HCT116 (cell line): ENCODE measurements around the gene PRKAG2. TPM values are rescaled to one million over a fixed set of nuclear protein-coding genes. Genes with fewer than 3 reads are reported as not detected.

Experiments used
- ATAC-seq: fragments of 200-7000 bp; cut with Tn5 transposase; 2 replicates; pipeline ENCODE4 v1.9.1; 2020; ENCODE audit warnings: mild to moderate bottlenecking, moderate library complexity
- BruUV-seq: library from RNA; stranded (reverse); fragments of 400-500 nt; replicated peaks from 2 replicates; lab custom pipeline; 2021; lab: Mats Ljungman, UMichigan
- CTCF ChIA-PET: fragments of 300-600 bp; sonication (Branson Sonifier 250); formaldehyde crosslinking; loops from one replicate; lab custom pipeline; 2021; ENCODE audit warnings: antibody characterized with exemption; lab: Charles Lee
- POLR2A ChIA-PET: fragments of 300-600, 350-600 bp; sonication (Branson Sonifier 250); formaldehyde crosslinking; loops from one replicate; lab custom pipeline; 2021; ENCODE audit warnings: antibody characterized with exemption; lab: Charles Lee
- RAD21 ChIA-PET, 2 experiments: fragments of 300-600 bp; sonication (Branson Sonifier 250); formaldehyde crosslinking; loops; one replicate each; lab custom pipeline; 2023; ENCODE audit warnings: low total read pairs in 2 of 2; ENCODE audit not compliant: uncharacterized antibody in 2 of 2, unreplicated experiment in 2 of 2, low non-redundant PET in 1 of 2; lab: Charles Lee
- DNase-seq: peaks from one replicate; pipeline ENCODE4 v3.0.0-alpha.2; 2010; ENCODE audit warnings: low read depth, low spot score
- H2AFZ ChIP-seq: fragments of 200-600 bp; shearing (Covaris generic), sonication (generic); 2 replicates; pipeline ENCODE4 v1.6.1; 2017; ENCODE audit warnings: low read depth, mixed run types, mixed read lengths, antibody characterized with exemption, low read length; ENCODE audit not compliant: poor library complexity, severe bottlenecking
- H3K27ac ChIP-seq: 2 replicates; pipeline ENCODE4 v1.5.1; 2012; ENCODE audit warnings: low read depth, low read length
- H3K27me3 ChIP-seq: fragments of 200-600 bp; sonication (generic); 2 replicates; pipeline ENCODE4 v1.6.1; 2016; ENCODE audit warnings: mixed run types, low read length, mixed read lengths; ENCODE audit not compliant: insufficient read depth
- H3K36me3 ChIP-seq, 2 experiments: fragments of 200-500 bp in 1 of 2; fragments of 200-600 bp in 1 of 2; sonication (Bioruptor generic) in 1 of 2; sonication (generic) in 1 of 2; 2 replicates each; pipeline versions ENCODE4 v1.5.1 to v1.6.1; 2014 to 2016; ENCODE audit warnings: low read length in 2 of 2, inconsistent platforms in 1 of 2, mixed read lengths in 1 of 2, mixed run types in 1 of 2; ENCODE audit not compliant: insufficient read depth in 2 of 2, control insufficient read depth in 1 of 2
- H3K4me1 ChIP-seq, 2 experiments: fragments of 200-600 bp in 1 of 2; sonication (generic) in 1 of 2; 2 replicates each; pipeline versions ENCODE4 v1.5.1 to v1.6.1; 2012 to 2017; ENCODE audit warnings: low read length in 2 of 2, inconsistent platforms in 1 of 2, mild to moderate bottlenecking in 1 of 2, mixed read lengths in 1 of 2, mixed run types in 1 of 2, moderate library complexity in 1 of 2; ENCODE audit not compliant: insufficient read depth in 2 of 2, control insufficient read depth in 1 of 2
- H3K4me2 ChIP-seq: fragments of 200-600 bp; sonication (generic); 2 replicates; pipeline ENCODE4 v1.6.1; 2017; ENCODE audit warnings: mixed run types, low read length, mixed read lengths
- H3K4me3 ChIP-seq, 2 experiments: fragments of 200-600 bp in 1 of 2; sonication (generic) in 1 of 2; replicated peaks in 1 of 2; 2 replicates each; pipeline ENCODE4 v1.5.1; 2011 to 2016; ENCODE audit warnings: low read length in 2 of 2, control low read depth in 1 of 2, low read depth in 1 of 2, mild to moderate bottlenecking in 1 of 2, mixed read lengths in 1 of 2, mixed run types in 1 of 2
- H3K79me2 ChIP-seq: fragments of 200-600 bp; sonication (generic); 2 replicates; pipeline ENCODE4 v1.6.1; 2017; ENCODE audit warnings: mild to moderate bottlenecking, mixed run types, low read length, moderate library complexity, mixed read lengths; ENCODE audit not compliant: insufficient read depth
- H3K9ac ChIP-seq: fragments of 200-600 bp; sonication (generic); 2 replicates; pipeline ENCODE4 v1.6.1; 2016; ENCODE audit warnings: low read length, mixed read lengths
- H3K9me2 ChIP-seq: fragments of 200-600 bp; sonication (generic), shearing (Covaris generic); 2 replicates; pipeline ENCODE4 v1.6.1; 2017; ENCODE audit warnings: mixed run types, mild to moderate bottlenecking, moderate library complexity; ENCODE audit not compliant: insufficient read depth
- H3K9me3 ChIP-seq, 2 experiments: fragments of 200-500 bp in 1 of 2; fragments of 200-600 bp in 1 of 2; sonication (Bioruptor generic) in 1 of 2; sonication (generic) in 1 of 2; 2 replicates each; pipeline ENCODE4 v1.6.1; 2014 to 2017; ENCODE audit warnings: low read length in 2 of 2, mixed read lengths in 2 of 2, inconsistent platforms in 1 of 2, low read depth in 1 of 2, mild to moderate bottlenecking in 1 of 2, mixed run types in 1 of 2, moderate library complexity in 1 of 2; ENCODE audit not compliant: control insufficient read depth in 1 of 2, insufficient read depth in 1 of 2
- H4K20me1 ChIP-seq: fragments of 200-600 bp; sonication (generic), shearing (Covaris generic); 2 replicates; pipeline ENCODE4 v1.6.1; 2017; ENCODE audit warnings: mixed run types, mild to moderate bottlenecking, moderate library complexity; ENCODE audit not compliant: insufficient read depth
- CEBPB ChIP-seq: IDR thresholded peaks from 2 replicates; pipeline ENCODE4 v1.6.1; 2012; ENCODE audit warnings: low read depth
- CTCF ChIP-seq, 3 experiments: fragments of 200-600 bp in 1 of 3; sonication (generic) in 1 of 3; IDR thresholded peaks in 2 of 3; conservative IDR thresholded peaks in 1 of 3; 2 replicates each; pipeline ENCODE4 v1.5.1; 2012 to 2017; ENCODE audit warnings: low read depth in 2 of 3, low read length in 2 of 3, antibody characterized with exemption in 1 of 3, borderline replicate concordance in 1 of 3, control low read depth in 1 of 3, mild to moderate bottlenecking in 1 of 3, mixed read lengths in 1 of 3, mixed run types in 1 of 3, moderate library complexity in 1 of 3; ENCODE audit not compliant: insufficient read depth in 1 of 3
- EGR1 ChIP-seq: IDR thresholded peaks from 2 replicates; pipeline ENCODE4 v1.6.1; 2012; ENCODE audit warnings: low read depth
- EZH2phosphoT487 ChIP-seq: fragments of 200-600 bp; IDR thresholded peaks from 2 replicates; pipeline ENCODE4 v1.6.1; 2018; ENCODE audit warnings: antibody characterized with exemption, borderline replicate concordance
- POLR2A ChIP-seq: IDR thresholded peaks from 2 replicates; pipeline ENCODE4 v1.7.0; 2011; ENCODE audit warnings: borderline replicate concordance; ENCODE audit not compliant: insufficient read depth, insufficient read length; ENCODE audit errors: extremely low read depth
- POLR2AphosphoS5 ChIP-seq: IDR thresholded peaks from 2 replicates; pipeline ENCODE4 v1.6.1; 2011; ENCODE audit warnings: mild to moderate bottlenecking, low read depth, low read length, moderate library complexity
- REST ChIP-seq: IDR thresholded peaks from 2 replicates; pipeline ENCODE4 v1.6.1; 2012; ENCODE audit warnings: low read depth
- SP1 ChIP-seq: IDR thresholded peaks from 2 replicates; pipeline ENCODE4 v1.6.1; 2012; ENCODE audit warnings: low read depth
- SRF ChIP-seq: IDR thresholded peaks from 2 replicates; pipeline ENCODE4 v1.6.1; 2012; ENCODE audit warnings: low read depth
- YY1 ChIP-seq: IDR thresholded peaks from 2 replicates; pipeline ENCODE4 v1.6.1; 2011; ENCODE audit warnings: low read length, low read depth, moderate library complexity, mild to moderate bottlenecking; ENCODE audit not compliant: insufficient replicate concordance; ENCODE audit errors: extremely low read depth
- ZBTB33 ChIP-seq: IDR thresholded peaks from 2 replicates; pipeline ENCODE4 v1.6.1; 2011; ENCODE audit warnings: mild to moderate bottlenecking, low read length, moderate library complexity; ENCODE audit not compliant: insufficient replicate concordance; ENCODE audit errors: extremely low read depth
- intact Hi-C: fragments of 100-400 bp; cut with micrococcal nuclease; formaldehyde crosslinking; loops from 2 replicates; pipeline ENCODE4 v1.10.0; 2022
- total RNA-seq: library from RNA; stranded (reverse); gene quantifications from one replicate; pipeline ENCODE4 v1.2.1, GENCODE V29; 2021; ENCODE audit not compliant: unreplicated experiment

Gene PRKAG2
- total RNA-seq, 1 experiment from 2014 or later, result 23.6 TPM

- Histone ChIP-seq H3K9ac (no peak overlapping the region), H3K9me2 (no peaks in the 10 kb centered on the region), H3K36me3 (no peaks in the 10 kb centered on the region), H3K27me3 (no peaks in the 10 kb centered on the region), H4K20me1 (no peaks in the 10 kb centered on the region), H3K9me3 (no peaks in the 10 kb centered on the region), H2AFZ (no peak overlapping the region), H3K27ac (no peak overlapping the region), H3K79me2 (no peaks in the 10 kb centered on the region), H3K4me2 (no peak overlapping the region), H3K4me3 (no peak overlapping the region), H3K4me1 (no peaks in the 10 kb centered on the region)
- no peak for TF ChIP-seq EGR1
- TF ChIP-seq SP1, result no peak
- no peak for TF ChIP-seq ZBTB33
- no peak for TF ChIP-seq YY1
- no peak for ATAC-seq
- POLR2A ChIA-PET, result no interaction called here
- intact Hi-C loops, result no loop called here
- CTCF ChIA-PET, result no interaction called here
- RAD21 ChIA-PET, result no interaction called here
- no TSS peak for BruUV-seq
- no peak for DNase-seq
These were observed 25.7 kb downstream of the PRKAG2 start for GRCh38 chr7:151851145-151851751.

GRCh38 chr7:151850491-151851124 is 26.3 kb downstream of the PRKAG2 start:
- H3K9me2 ChIP-seq, result no peaks in the 10 kb centered on the region
- intact Hi-C loops, result no loop called here
- no peak for TF ChIP-seq REST
- no peak for TF ChIP-seq EZH2phosphoT487
- TF ChIP-seq POLR2AphosphoS5, result no peak
- no peak for TF ChIP-seq SP1
- no peak for TF ChIP-seq SRF
- TF ChIP-seq CEBPB, result no peak
- TF ChIP-seq CTCF (IDR thresholded peaks at IDR 0.05 in 2 of 3, conservative IDR thresholded peaks at IDR 0.05 in 1 of 3; ENCODE audit: borderline replicate concordance in 1 of 3, insufficient read depth in 1 of 3, low read depth in 2 of 3, low read length in 2 of 3), result no peak
- no peak for TF ChIP-seq POLR2A
- TF ChIP-seq EGR1, result no peak

More at GRCh38 chr7:151850491-151851124, 26.3 kb downstream of the PRKAG2 start:
- RAD21 ChIA-PET, result no interaction called here
- ATAC-seq (no peak), DNase-seq (no peak)
- H4K20me1 ChIP-seq, result no peaks in the 10 kb centered on the region
- CTCF ChIA-PET, result no interaction called here
- no peaks in the 10 kb centered on the region for H3K36me3 ChIP-seq
- H3K4me1 ChIP-seq, result no peaks in the 10 kb centered on the region
- H3K27me3 ChIP-seq, result no peaks in the 10 kb centered on the region
- no TSS peak for BruUV-seq
- H2AFZ ChIP-seq, result no peak overlapping the region
- H3K9me3 ChIP-seq, result no peaks in the 10 kb centered on the region
- no peak overlapping the region for H3K4me3 ChIP-seq
- no peak overlapping the region for H3K4me2 ChIP-seq
- POLR2A ChIA-PET, result no interaction called here
- no peak overlapping the region for H3K9ac ChIP-seq
- H3K79me2 ChIP-seq, result no peaks in the 10 kb centered on the region
- H3K27ac ChIP-seq, result no peak overlapping the region
